ENCODE results near the gene INSYN2B.

Gene INSYN2B

DNA sequence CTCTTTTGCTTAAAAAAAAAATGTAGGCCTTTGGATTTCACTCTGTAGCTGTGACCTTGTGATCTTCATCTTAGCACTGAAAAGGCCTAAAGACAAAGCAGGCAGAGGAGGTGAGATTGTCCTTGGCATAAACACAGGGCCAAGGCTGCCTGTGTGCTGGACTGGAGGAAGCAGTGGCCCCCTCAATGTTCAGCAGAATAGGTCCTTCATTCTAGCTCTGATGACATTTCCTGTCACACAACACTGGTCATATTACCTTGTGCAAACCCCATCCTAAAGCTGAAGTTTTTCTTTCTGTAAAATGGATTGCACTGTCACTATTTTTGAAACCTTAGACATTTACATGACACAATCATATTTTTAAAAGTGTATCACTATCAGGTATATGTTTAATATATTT is 147.4 kb downstream of the INSYN2B start:
- no peak overlapping the region for H3K4me3 ChIP-seq (ENCODE audit: low read length)
- no peak for DNase-seq (ENCODE audit: low read depth)
- TF ChIP-seq, protein P1, sequence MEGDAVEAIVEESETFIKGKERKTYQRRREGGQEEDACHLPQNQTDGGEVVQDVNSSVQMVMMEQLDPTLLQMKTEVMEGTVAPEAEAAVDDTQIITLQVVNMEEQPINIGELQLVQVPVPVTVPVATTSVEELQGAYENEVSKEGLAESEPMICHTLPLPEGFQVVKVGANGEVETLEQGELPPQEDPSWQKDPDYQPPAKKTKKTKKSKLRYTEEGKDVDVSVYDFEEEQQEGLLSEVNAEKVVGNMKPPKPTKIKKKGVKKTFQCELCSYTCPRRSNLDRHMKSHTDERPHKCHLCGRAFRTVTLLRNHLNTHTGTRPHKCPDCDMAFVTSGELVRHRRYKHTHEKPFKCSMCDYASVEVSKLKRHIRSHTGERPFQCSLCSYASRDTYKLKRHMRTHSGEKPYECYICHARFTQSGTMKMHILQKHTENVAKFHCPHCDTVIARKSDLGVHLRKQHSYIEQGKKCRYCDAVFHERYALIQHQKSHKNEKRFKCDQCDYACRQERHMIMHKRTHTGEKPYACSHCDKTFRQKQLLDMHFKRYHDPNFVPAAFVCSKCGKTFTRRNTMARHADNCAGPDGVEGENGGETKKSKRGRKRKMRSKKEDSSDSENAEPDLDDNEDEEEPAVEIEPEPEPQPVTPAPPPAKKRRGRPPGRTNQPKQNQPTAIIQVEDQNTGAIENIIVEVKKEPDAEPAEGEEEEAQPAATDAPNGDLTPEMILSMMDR (IDR thresholded peaks at IDR 0.05; ENCODE audit: insufficient read depth, low read depth, low read length, missing control alignments): no peak

DNA sequence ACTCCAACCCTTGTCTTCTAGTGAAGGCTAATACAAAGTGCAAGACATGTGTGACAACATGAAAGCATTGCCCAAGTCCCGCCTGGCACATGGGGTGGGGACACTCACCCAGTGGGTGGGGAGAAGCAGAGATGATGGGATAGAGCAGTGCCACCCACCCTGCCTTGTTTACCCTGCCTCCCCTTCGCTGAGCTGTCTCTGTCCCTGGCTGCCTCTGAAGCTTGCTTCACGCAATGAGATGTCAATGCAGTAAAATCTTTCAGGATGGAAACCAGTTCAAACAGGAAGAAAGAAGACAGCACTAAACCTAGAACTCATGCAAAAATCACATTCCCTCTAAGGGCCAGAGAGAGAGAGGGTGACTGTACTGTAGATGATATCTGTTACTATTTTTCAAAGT is 148.0 kb downstream of the INSYN2B start:
- H3K4me3 ChIP-seq (ENCODE audit: low read length): no peak overlapping the region
- TF ChIP-seq, protein P1 (IDR thresholded peaks at IDR 0.05; ENCODE audit: insufficient read depth, low read depth, low read length, missing control alignments): no peak
- no peak for DNase-seq (ENCODE audit: low read depth)

GRCh38 chr5:169831331-169831730 is 149.0 kb downstream of the INSYN2B start:
- no peak overlapping the region for H3K4me3 ChIP-seq (ENCODE audit: low read length)
- peak; percentile 85 for DNase-seq (ENCODE audit: low read depth)
- TF ChIP-seq, protein P1 (IDR thresholded peaks at IDR 0.05; ENCODE audit: insufficient read depth, low read depth, low read length, missing control alignments): no peak

- no peak for DNase-seq (ENCODE audit: low read depth)
- H3K4me3 ChIP-seq (ENCODE audit: low read length): no peak overlapping the region
- TF ChIP-seq, protein P1 (IDR thresholded peaks at IDR 0.05; ENCODE audit: insufficient read depth, low read depth, low read length, missing control alignments): no peak
Measured at GRCh38 chr5:169828385-169828784, 151.9 kb downstream of the INSYN2B start.

DNA sequence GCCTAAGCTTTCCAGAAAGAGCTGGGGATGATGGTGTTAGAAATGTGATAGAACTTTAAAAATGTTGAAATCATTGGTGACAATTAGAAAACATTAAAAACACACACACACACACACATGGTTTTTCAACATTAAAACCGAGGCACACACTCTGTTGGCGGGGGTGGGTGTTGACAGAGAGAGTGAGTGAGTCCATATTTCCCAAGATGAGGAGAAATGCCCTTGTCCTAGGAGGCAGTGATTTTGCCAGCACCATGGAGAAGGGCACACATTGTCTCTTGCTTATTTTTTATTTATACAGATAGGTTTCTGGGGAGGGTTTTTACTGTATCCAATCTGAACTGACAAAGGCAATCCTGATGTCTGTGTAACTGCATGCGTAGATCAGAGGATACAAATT is 152.5 kb downstream of the INSYN2B start:
- TF ChIP-seq, protein P1 (IDR thresholded peaks at IDR 0.05; ENCODE audit: insufficient read depth, low read depth, low read length, missing control alignments): no peak
- no peak for DNase-seq (ENCODE audit: low read depth)

GRCh38 chr5:169826618-169827017 is 153.7 kb downstream of the INSYN2B start:
- TF ChIP-seq, protein P1 (IDR thresholded peaks at IDR 0.05; ENCODE audit: insufficient read depth, low read depth, low read length, missing control alignments): peak; percentile 22

More for the DNA sequence above, 152.5 kb downstream of the INSYN2B start:
- H3K4me3 ChIP-seq (ENCODE audit: low read length): no peak overlapping the region

DNA sequence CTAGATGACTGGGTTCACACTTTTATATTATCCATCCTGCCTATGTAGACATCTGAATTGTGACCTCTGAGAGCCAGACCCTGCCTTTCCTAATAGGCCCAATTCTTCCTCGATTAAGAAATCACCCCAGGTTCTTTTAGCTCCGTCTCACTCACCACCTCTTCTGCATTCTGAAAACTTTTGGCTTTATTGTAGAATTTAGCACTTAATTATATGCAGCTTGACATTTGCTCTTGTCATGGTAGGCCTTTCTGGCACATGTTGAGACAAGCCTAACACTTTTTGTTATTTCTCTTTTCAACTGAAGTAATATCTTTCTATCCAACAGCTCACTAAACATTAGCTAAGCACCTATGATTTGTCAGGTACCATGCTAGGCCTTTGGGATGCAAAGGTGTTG is 163.3 kb downstream of the INSYN2B start:
- TF ChIP-seq, protein P1 (IDR thresholded peaks at IDR 0.05; ENCODE audit: insufficient read depth, low read depth, low read length, missing control alignments): no peak
- H3K4me3 ChIP-seq (ENCODE audit: low read length): no peak overlapping the region
- no peak for DNase-seq (ENCODE audit: low read depth)

More at GRCh38 chr5:169826618-169827017, 153.7 kb downstream of the INSYN2B start:
- H3K4me3 ChIP-seq (ENCODE audit: low read length): no peak overlapping the region
- DNase-seq (ENCODE audit: low read depth): peak; percentile 24

Measured in epithelial cell of esophagus (primary cell).